ENCODE data around the gene MYL7. TPM values are rescaled to one million over a fixed set of nuclear protein-coding genes. Genes with fewer than 3 reads are reported as not detected.

Gene MYL7
- total RNA-seq, 2 experiments from 2014 or later = not detected

DNA sequence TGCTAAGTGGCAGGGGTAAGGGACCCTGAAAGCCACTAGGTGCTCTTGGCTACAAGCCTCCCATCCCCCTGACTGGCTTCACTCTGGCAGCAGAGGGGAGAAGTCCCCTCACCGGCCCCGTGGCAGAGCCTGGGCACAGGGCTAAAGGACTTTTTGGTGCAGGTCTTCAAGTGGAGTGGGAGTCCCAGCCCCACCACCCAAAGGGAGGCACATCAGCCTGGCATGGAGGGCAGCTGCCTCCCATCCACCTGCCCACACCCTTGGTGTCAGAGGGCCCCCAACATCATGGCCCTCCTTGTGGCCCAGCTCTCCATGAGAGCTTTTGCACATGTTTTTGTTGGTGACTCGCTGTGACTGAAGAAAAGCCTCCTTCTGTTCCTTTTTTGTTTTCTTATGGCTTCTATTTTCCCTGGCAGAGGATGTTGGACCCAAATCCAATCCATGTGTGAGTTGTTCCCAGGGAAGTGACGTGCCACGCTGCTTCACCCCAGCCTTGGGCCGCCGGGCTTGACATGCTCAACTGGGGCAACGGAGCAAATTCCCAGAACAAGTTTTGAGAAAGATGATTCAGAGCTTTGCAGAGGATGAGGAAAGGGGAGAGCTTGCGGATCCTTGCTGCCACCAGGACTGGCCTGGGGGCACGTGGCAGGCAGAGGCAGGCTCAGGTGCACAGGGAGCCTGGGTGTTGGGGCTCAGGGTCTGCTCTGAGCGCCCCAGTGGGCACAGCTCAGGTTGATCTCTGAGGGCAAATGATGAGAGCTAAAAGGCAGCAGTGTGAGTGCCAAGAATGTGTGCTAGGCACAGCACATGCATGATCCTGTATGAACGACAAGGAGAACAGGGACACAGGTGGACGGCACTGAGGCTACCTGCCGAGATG lies 38.9 kb downstream of the MYL7 start:
- Histone ChIP-seq H3K4me1 (ENCODE audit: insufficient read depth, low read length) (peaks cover 17% of the 10 kb centered on the region), H3K9me3 (ENCODE audit: control insufficient read depth in 1 of 2, insufficient read depth in 1 of 2, low read length in 2 of 2) (peaks cover 0 to 3% of the 10 kb centered on the region in 2 experiments), H3K4me3 (ENCODE audit: low read length) (no peak overlapping the region), H3K27me3 (ENCODE audit: control insufficient read depth in 1 of 2, insufficient read depth in 2 of 2, low read length in 2 of 2) (peaks cover 0 to 6% of the 10 kb centered on the region in 2 experiments), H3K27ac (ENCODE audit: low read depth in 1 of 2, low read length in 2 of 2) (no peak overlapping the region), H3K36me3 (ENCODE audit: insufficient read depth, low read length) (no peaks in the 10 kb centered on the region)
- intact Hi-C loops (cut with DNase I, micrococcal nuclease) = no loop called here
- Mint-ChIP-seq H3K27ac (no peak overlapping the region), H3K27me3 (peaks cover 5% of the 10 kb centered on the region), H3K4me3 (peak overlapping the region; percentile 65), H3K9me3 (no peaks in the 10 kb centered on the region), H3K4me1 (ENCODE audit: low read depth) (peaks cover 16% of the 10 kb centered on the region), H3K36me3 (ENCODE audit: low read depth) (peaks cover 3% of the 10 kb centered on the region)
- DNase-seq (no peak), ATAC-seq (ENCODE audit: poor library complexity) (no peak)
- ChIA-PET CTCF (interaction anchor here (0.6 kb wide), 1 partner anchor 408 kb away, joined by 3 read pairs; no protein-coding TSS in a partner anchor), POLR2A (no interaction called here)
- TF ChIP-seq, protein P1, sequence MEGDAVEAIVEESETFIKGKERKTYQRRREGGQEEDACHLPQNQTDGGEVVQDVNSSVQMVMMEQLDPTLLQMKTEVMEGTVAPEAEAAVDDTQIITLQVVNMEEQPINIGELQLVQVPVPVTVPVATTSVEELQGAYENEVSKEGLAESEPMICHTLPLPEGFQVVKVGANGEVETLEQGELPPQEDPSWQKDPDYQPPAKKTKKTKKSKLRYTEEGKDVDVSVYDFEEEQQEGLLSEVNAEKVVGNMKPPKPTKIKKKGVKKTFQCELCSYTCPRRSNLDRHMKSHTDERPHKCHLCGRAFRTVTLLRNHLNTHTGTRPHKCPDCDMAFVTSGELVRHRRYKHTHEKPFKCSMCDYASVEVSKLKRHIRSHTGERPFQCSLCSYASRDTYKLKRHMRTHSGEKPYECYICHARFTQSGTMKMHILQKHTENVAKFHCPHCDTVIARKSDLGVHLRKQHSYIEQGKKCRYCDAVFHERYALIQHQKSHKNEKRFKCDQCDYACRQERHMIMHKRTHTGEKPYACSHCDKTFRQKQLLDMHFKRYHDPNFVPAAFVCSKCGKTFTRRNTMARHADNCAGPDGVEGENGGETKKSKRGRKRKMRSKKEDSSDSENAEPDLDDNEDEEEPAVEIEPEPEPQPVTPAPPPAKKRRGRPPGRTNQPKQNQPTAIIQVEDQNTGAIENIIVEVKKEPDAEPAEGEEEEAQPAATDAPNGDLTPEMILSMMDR (IDR thresholded peaks at IDR 0.05) = no peak

DNA sequence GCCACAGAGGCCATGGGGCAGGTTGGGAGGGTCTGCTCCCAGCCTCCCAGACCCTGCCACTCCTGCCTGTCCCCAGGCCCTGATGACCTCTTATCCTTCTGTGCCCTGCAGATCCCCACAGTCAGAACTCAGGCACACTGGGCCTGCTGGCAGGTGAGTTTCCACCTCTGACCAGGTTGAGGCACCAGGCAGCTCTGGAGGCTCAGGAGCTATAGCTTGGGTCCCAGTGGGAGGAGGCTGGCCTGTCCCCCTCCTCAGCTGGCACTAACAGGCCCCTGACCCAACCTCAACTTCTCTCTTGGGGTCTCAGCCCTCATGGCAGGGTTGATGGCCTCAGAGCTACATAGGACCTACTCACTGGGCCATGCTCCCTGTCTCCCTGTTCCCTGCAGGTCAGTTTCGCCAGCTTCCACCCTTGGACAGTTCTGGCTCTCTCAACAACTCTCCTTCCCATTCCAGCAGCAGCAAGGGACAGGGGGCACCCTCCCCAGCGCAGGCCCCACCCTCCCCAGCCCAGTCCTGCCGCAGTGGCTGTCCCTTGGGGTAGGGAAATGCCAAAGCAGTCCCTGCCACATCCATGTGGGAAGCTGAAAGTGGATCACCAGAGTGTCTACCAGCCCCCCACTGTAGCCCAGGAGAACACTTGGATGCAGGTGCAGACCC lies 39.7 kb downstream of the MYL7 start:
- Histone ChIP-seq H3K36me3 (ENCODE audit: insufficient read depth, low read length) (no peaks in the 10 kb centered on the region), H3K4me3 (ENCODE audit: low read length) (no peak overlapping the region), H3K27ac (ENCODE audit: low read depth in 1 of 2, low read length in 2 of 2) (no peak overlapping the region), H3K9me3 (ENCODE audit: control insufficient read depth in 1 of 2, insufficient read depth in 1 of 2, low read length in 2 of 2) (peaks cover 0 to 3% of the 10 kb centered on the region in 2 experiments), H3K27me3 (ENCODE audit: control insufficient read depth in 1 of 2, insufficient read depth in 2 of 2, low read length in 2 of 2) (peaks cover 0 to 6% of the 10 kb centered on the region in 2 experiments), H3K4me1 (ENCODE audit: insufficient read depth, low read length) (peaks cover 17% of the 10 kb centered on the region)
- no peaks in the 10 kb centered on the region for H3K9me3 Mint-ChIP-seq
- ChIA-PET CTCF (no interaction called here), POLR2A (no interaction called here)
- peaks cover 5% of the 10 kb centered on the region for H3K27me3 Mint-ChIP-seq
- TF ChIP-seq, protein P1 (IDR thresholded peaks at IDR 0.05) = no peak
- H3K4me1 Mint-ChIP-seq (ENCODE audit: low read depth) = peaks cover 16% of the 10 kb centered on the region
- no peak overlapping the region for H3K4me3 Mint-ChIP-seq
- no peak overlapping the region for H3K27ac Mint-ChIP-seq
- ATAC-seq (ENCODE audit: poor library complexity) = no peak
- H3K36me3 Mint-ChIP-seq (ENCODE audit: low read depth) = peaks cover 3% of the 10 kb centered on the region
- intact Hi-C loops (cut with DNase I, micrococcal nuclease) = no loop called here
- DNase-seq = no peak

DNA sequence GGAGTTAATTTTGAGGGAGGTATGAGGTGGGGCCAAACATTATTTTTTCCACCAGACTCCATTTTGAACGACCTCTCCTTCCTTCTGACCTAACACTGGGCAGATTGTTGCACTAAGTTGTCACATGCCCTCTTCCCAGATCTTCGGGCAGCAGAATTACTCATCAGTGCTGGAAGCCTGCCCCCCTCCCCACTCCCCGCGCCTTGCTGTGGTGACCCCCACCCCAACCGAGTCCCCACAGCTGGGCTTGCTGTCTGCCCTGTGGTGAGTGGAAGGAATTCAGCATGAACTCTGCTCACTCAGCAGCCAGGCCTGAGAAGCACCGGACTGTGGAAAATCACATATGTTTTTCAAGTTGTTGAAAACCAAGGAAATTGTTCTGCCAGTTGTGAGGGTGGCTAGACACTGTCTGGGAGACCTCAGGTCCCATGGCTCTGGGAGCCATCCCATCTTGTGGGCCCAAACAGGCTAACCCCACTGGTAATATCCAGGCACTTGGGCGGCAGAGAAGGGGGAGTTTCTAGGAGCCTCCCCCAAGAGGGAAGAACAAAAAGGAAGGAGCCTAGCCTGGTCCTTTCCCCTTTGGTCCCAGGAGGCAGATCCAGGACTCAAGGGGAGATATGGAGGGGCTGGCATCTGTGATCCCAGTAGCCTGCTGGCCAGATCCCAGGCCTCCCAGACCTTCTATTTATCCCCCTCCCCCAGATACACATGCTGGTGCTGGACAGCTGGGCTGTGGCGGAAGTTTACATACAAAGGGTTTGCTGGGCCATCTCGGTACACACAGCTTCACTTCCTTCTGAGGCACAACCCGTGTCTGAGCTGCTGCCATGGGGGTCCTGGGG lies 40.5 kb downstream of the MYL7 start:
- H3K36me3 Mint-ChIP-seq (ENCODE audit: low read depth) = no peaks in the 10 kb centered on the region
- H3K27me3 ChIP-seq (ENCODE audit: control insufficient read depth in 1 of 2, insufficient read depth in 2 of 2, low read length in 2 of 2) = peaks cover 0 to 6% of the 10 kb centered on the region in 2 experiments
- no peak overlapping the region for H3K4me3 Mint-ChIP-seq
- DNase-seq = no peak
- H3K4me1 Mint-ChIP-seq (ENCODE audit: low read depth) = peaks cover 9% of the 10 kb centered on the region
- peaks cover 17% of the 10 kb centered on the region for H3K4me1 ChIP-seq (ENCODE audit: insufficient read depth, low read length)
- intact Hi-C loops (cut with DNase I, micrococcal nuclease) = no loop called here
- TF ChIP-seq, protein P1 (IDR thresholded peaks at IDR 0.05) = no peak
- ATAC-seq (ENCODE audit: poor library complexity) = no peak
- H3K4me3 ChIP-seq (ENCODE audit: low read length) = no peak overlapping the region
- H3K27ac Mint-ChIP-seq = no peak overlapping the region
- H3K36me3 ChIP-seq (ENCODE audit: insufficient read depth, low read length) = no peaks in the 10 kb centered on the region
- POLR2A ChIA-PET = no interaction called here
- no peak overlapping the region for H3K27ac ChIP-seq (ENCODE audit: low read depth in 1 of 2, low read length in 2 of 2)
- H3K9me3 ChIP-seq (ENCODE audit: control insufficient read depth in 1 of 2, insufficient read depth in 1 of 2, low read length in 2 of 2) = peaks cover 0 to 3% of the 10 kb centered on the region in 2 experiments
- CTCF ChIA-PET = no interaction called here
- H3K9me3 Mint-ChIP-seq = no peaks in the 10 kb centered on the region
- peaks cover 1% of the 10 kb centered on the region for H3K27me3 Mint-ChIP-seq

All from CD4-positive, alpha-beta T cell (primary cell).